DOHH2 (cell line): ENCODE measurements around the gene IFNG-AS1.

Source experiments
- H3F3A ChIP-seq: fragments of 200-600 bp; sonication (generic), shearing (Covaris generic); 2 replicates; pipeline ENCODE4 v1.6.0; 2016; ENCODE audit warnings: antibody characterized with exemption, mild to moderate bottlenecking; ENCODE audit not compliant: control insufficient read depth, insufficient read depth
- H3K27ac ChIP-seq: fragments of 200-600 bp; sonication (generic); 2 replicates; pipeline ENCODE4 v1.5.1; 2014; ENCODE audit warnings: low read depth, mild to moderate bottlenecking, low read length, moderate library complexity
- H3K27me3 ChIP-seq: fragments of 200-600 bp; sonication (generic); 2 replicates; pipeline ENCODE4 v1.6.1; 2014; ENCODE audit warnings: mild to moderate bottlenecking, low read length, mixed read lengths; ENCODE audit not compliant: control insufficient read depth
- H3K36me3 ChIP-seq: fragments of 200-600 bp; sonication (generic); 2 replicates; pipeline ENCODE4 v1.6.1; 2014; ENCODE audit warnings: mild to moderate bottlenecking, low read length, moderate library complexity, mixed read lengths; ENCODE audit not compliant: control insufficient read depth
- H3K4me1 ChIP-seq: fragments of 200-600 bp; sonication (generic); 2 replicates; pipeline ENCODE4 v1.6.1; 2014; ENCODE audit warnings: mild to moderate bottlenecking, low read length, mixed read lengths; ENCODE audit not compliant: control insufficient read depth
- H3K4me2 ChIP-seq: fragments of 200-600 bp; sonication (generic); 2 replicates; pipeline ENCODE4 v1.6.0; 2014; ENCODE audit warnings: mild to moderate bottlenecking, low read length, moderate library complexity
- H3K4me3 ChIP-seq: fragments of 200-600 bp; sonication (generic); 2 replicates; pipeline ENCODE4 v1.5.1; 2014; ENCODE audit warnings: mild to moderate bottlenecking, low read length, mixed read lengths
- H3K79me2 ChIP-seq: fragments of 200-600 bp; sonication (generic); 2 replicates; pipeline ENCODE4 v1.6.1; 2014; ENCODE audit warnings: mild to moderate bottlenecking, low read length, mixed read lengths; ENCODE audit not compliant: control insufficient read depth
- H3K9me2 ChIP-seq: fragments of 200-600 bp; sonication (generic); replicated peaks from 2 replicates; pipeline ENCODE4 v1.6.1; 2014; ENCODE audit warnings: mild to moderate bottlenecking, low read length, mixed read lengths; ENCODE audit not compliant: control insufficient read depth
- H3K9me3 ChIP-seq: fragments of 200-600 bp; sonication (generic); 2 replicates; pipeline ENCODE4 v1.6.1; 2014; ENCODE audit warnings: antibody characterized with exemption, low read length, mixed read lengths; ENCODE audit not compliant: control insufficient read depth, insufficient read depth
- H4K20me1 ChIP-seq: fragments of 200-600 bp; sonication (generic); 2 replicates; pipeline ENCODE4 v1.6.0; 2014; ENCODE audit warnings: low read depth, mild to moderate bottlenecking, antibody characterized with exemption, low read length, moderate library complexity; ENCODE audit not compliant: control insufficient read depth, insufficient read depth
- EZH2phosphoT487 ChIP-seq: fragments of 200-600 bp; sonication (generic); IDR thresholded peaks from 2 replicates; pipeline ENCODE4 v1.6.1; 2017; ENCODE audit warnings: borderline replicate concordance, mild to moderate bottlenecking, antibody characterized with exemption, low read length, moderate library complexity, mixed read lengths
- TF ChIP-seq, protein P1 (sequence below): fragments of 200-600 bp; sonication (generic); IDR thresholded peaks from one replicate; pipeline ENCODE4 v1.5.1; 2014; ENCODE audit warnings: antibody characterized with exemption, mild to moderate bottlenecking, low read depth, low read length; ENCODE audit not compliant: poor library complexity, severe bottlenecking

Gene IFNG-AS1

GRCh38 chr12:68034567-68034966, 45.3 kb downstream of the IFNG-AS1 start:
- Histone ChIP-seq H3K27me3 (no peaks in the 10 kb centered on the region), H3K79me2 (no peaks in the 10 kb centered on the region), H3K36me3 (peaks cover 16% of the 10 kb centered on the region), H4K20me1 (no peaks in the 10 kb centered on the region), H3K9me2 (no peaks in the 10 kb centered on the region), H3F3A (no peaks in the 10 kb centered on the region), H3K27ac (no peak overlapping the region), H3K9me3 (no peaks in the 10 kb centered on the region), H3K4me1 (peaks cover 3% of the 10 kb centered on the region; the same call in 1 of the 2 replicates), H3K4me2 (no peak overlapping the region), H3K4me3 (no peak overlapping the region)
- TF ChIP-seq, protein P1, sequence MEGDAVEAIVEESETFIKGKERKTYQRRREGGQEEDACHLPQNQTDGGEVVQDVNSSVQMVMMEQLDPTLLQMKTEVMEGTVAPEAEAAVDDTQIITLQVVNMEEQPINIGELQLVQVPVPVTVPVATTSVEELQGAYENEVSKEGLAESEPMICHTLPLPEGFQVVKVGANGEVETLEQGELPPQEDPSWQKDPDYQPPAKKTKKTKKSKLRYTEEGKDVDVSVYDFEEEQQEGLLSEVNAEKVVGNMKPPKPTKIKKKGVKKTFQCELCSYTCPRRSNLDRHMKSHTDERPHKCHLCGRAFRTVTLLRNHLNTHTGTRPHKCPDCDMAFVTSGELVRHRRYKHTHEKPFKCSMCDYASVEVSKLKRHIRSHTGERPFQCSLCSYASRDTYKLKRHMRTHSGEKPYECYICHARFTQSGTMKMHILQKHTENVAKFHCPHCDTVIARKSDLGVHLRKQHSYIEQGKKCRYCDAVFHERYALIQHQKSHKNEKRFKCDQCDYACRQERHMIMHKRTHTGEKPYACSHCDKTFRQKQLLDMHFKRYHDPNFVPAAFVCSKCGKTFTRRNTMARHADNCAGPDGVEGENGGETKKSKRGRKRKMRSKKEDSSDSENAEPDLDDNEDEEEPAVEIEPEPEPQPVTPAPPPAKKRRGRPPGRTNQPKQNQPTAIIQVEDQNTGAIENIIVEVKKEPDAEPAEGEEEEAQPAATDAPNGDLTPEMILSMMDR: no peak
- no peak for TF ChIP-seq EZH2phosphoT487

DNA sequence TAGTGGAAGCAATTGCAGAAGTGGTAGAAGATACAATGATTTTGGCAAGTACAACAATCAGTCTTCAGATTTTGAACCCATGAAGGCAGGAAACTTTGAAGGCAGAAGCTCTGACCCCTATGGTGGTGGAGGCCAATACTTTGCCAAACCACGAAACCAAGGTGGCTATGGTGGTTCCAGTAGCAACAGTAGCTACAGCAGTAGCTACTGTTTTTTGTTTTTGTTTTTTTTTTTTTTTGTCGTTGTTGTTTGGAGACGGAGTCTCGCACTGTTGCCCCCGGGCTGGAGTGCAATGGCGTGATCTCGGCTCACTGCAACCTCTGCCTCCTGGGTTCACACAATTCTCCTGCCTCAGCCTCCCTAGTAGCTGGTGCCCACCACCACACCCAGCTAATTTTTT, 47.4 kb downstream of the IFNG-AS1 start:
- H3F3A ChIP-seq: no peaks in the 10 kb centered on the region
- no peak overlapping the region for H3K4me2 ChIP-seq
- H3K9me3 ChIP-seq: no peaks in the 10 kb centered on the region
- H3K4me1 ChIP-seq: peaks cover 14% of the 10 kb centered on the region
- TF ChIP-seq EZH2phosphoT487: no peak
- TF ChIP-seq, protein P1: no peak
- H3K27me3 ChIP-seq: no peaks in the 10 kb centered on the region
- no peak overlapping the region for H3K27ac ChIP-seq
- H3K4me3 ChIP-seq: no peak overlapping the region
- no peaks in the 10 kb centered on the region for H3K9me2 ChIP-seq
- peaks cover 10% of the 10 kb centered on the region for H3K36me3 ChIP-seq
- no peaks in the 10 kb centered on the region for H4K20me1 ChIP-seq
- H3K79me2 ChIP-seq: no peaks in the 10 kb centered on the region

GRCh38 chr12:68037616-68038255, 48.5 kb downstream of the IFNG-AS1 start:
- Histone ChIP-seq H3K9me3 (no peaks in the 10 kb centered on the region), H3K9me2 (no peaks in the 10 kb centered on the region)

More at GRCh38 chr12:68037616-68038255, 48.5 kb downstream of the IFNG-AS1 start:
- Histone ChIP-seq H3K27ac (no peak overlapping the region), H3K36me3 (peaks cover 10% of the 10 kb centered on the region), H3K79me2 (no peaks in the 10 kb centered on the region), H3K4me3 (no peak overlapping the region), H3F3A (no peaks in the 10 kb centered on the region), H3K4me1 (peaks cover 25% of the 10 kb centered on the region), H4K20me1 (no peaks in the 10 kb centered on the region), H3K27me3 (no peaks in the 10 kb centered on the region), H3K4me2 (no peak overlapping the region)
- no peak for TF ChIP-seq EZH2phosphoT487
- TF ChIP-seq, protein P1: no peak
